AG04450 (cell line): ENCODE results near the gene SMAD4. TPM values are rescaled to one million over a fixed set of nuclear protein-coding genes. Genes with fewer than 3 reads are reported as not detected.
A peak's percentile ranks its signal among the peaks of the same experiment; 100 is the strongest.

Experiments used
- CTCF ChIA-PET: fragments of 300-600, 350-600 bp; formaldehyde crosslinking; extraction: SDS; loops from one replicate; lab custom pipeline; 2022; ENCODE audit warnings: antibody characterized with exemption, inconsistent platforms; lab: Charles Lee
- POLR2A ChIA-PET: fragments of 350-600 bp; formaldehyde crosslinking; extraction: SDS; loops from one replicate; lab custom pipeline; 2021; ENCODE audit warnings: antibody characterized with exemption, inconsistent platforms; lab: Yijun Ruan, JAX
- DNase-seq: peaks from one replicate; pipeline ENCODE4 v3.0.0-alpha.2; 2011; ENCODE audit warnings: low read depth, low spot score
- H3K27ac ChIP-seq: one replicate; pipeline ENCODE4 v1.5.1; 2012; ENCODE audit warnings: low read depth, low read length, control low read depth
- H3K27me3 ChIP-seq: one replicate; pipeline ENCODE4 v1.6.0; 2012; ENCODE audit warnings: low read length; ENCODE audit not compliant: control insufficient read depth, insufficient read depth
- H3K4me3 ChIP-seq: 2 replicates; pipeline ENCODE4 v1.5.1; 2011; ENCODE audit warnings: mild to moderate bottlenecking, low read depth, low read length, control low read depth
- H3K9me3 ChIP-seq: 2 replicates; pipeline ENCODE4 v1.5.1; 2012; ENCODE audit warnings: low read length; ENCODE audit not compliant: control insufficient read depth, insufficient read depth
- polyA plus RNA-seq: library from polyadenylated mRNA; depleted of rRNA; stranded (reverse); fragments of >200 nt; gene quantifications from 2 replicates; pipeline ENCODE4 v1.2.3, GENCODE V29; 2011
- TF ChIP-seq, protein P1 (sequence below): IDR thresholded peaks from 2 replicates; pipeline ENCODE4 v1.5.1; 2011; ENCODE audit warnings: low read depth, low read length, control low read depth, inconsistent platforms

The SMAD4 gene
- polyA plus RNA-seq, 1 experiment: 139 TPM

DNA sequence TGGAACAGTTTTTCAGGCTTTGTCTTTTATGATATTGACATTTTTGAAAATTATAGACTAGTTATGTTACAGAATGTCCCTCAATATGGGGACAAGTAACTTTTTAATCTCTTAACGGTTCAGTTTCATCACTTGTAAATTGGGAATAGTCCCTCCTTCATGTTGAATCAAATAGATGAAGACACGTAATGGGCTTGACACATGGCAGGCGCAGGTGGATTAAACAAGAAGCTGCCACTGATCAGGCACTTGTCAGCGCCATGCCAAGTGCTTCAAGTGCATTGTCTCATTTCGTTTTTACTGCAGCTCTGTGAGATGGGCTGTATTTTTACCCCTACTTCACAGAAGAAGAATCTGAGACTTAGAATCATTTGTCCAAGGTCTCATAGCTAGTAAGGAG lies 9.5 kb upstream of the SMAD4 start:
- H3K4me3 ChIP-seq: no peak overlapping the region
- H3K27me3 ChIP-seq: no peaks in the 10 kb centered on the region
- POLR2A ChIA-PET: no interaction called here
- TF ChIP-seq, protein P1, sequence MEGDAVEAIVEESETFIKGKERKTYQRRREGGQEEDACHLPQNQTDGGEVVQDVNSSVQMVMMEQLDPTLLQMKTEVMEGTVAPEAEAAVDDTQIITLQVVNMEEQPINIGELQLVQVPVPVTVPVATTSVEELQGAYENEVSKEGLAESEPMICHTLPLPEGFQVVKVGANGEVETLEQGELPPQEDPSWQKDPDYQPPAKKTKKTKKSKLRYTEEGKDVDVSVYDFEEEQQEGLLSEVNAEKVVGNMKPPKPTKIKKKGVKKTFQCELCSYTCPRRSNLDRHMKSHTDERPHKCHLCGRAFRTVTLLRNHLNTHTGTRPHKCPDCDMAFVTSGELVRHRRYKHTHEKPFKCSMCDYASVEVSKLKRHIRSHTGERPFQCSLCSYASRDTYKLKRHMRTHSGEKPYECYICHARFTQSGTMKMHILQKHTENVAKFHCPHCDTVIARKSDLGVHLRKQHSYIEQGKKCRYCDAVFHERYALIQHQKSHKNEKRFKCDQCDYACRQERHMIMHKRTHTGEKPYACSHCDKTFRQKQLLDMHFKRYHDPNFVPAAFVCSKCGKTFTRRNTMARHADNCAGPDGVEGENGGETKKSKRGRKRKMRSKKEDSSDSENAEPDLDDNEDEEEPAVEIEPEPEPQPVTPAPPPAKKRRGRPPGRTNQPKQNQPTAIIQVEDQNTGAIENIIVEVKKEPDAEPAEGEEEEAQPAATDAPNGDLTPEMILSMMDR: no peak
- no peak overlapping the region for H3K27ac ChIP-seq
- no peak for DNase-seq
- no peaks in the 10 kb centered on the region for H3K9me3 ChIP-seq
- CTCF ChIA-PET: interaction anchor here (0.6 to 0.7 kb wide), 2 partner anchors 67 to 591 kb away, joined by 3 to 4 read pairs; no protein-coding TSS in a partner anchor

DNA sequence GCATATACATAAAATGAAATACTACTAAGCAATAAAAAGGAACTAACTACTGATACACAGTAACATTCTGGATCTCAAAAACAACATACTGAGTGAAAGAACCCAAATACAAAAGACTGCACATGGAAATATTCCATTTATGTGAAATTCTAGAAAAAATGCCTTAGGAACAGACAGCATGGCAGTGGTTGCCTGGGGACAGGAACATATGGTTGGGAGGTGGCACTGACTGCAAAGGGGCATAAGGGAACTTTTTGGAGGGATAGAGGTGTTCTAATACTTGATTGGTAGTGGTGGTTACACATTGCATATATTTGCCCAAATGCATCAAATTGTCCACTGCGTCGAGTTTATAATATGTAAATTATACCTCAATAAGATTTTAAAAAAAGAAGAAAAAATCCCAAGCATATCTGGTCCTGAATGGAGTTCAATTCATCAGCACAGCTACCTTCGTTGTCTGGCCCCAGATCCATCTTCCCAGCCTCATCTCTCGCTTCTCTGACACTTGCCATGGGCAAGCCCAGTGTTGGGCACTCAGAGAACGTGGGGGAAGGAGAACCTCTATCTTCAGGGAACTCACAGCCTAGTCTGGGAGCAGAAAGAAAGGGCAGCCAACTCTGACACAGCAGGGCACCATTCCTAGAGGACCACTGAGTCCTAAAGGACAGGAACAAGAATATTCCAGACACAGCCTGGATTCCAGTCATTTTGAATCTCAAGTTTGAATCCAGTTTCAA lies 8.6 kb upstream of the SMAD4 start:
- H3K9me3 ChIP-seq: no peaks in the 10 kb centered on the region
- no peak overlapping the region for H3K4me3 ChIP-seq
- no peak overlapping the region for H3K27ac ChIP-seq
- ChIA-PET CTCF (no interaction called here), POLR2A (no interaction called here)
- TF ChIP-seq, protein P1: no peak
- DNase-seq: no peak
- H3K27me3 ChIP-seq: no peaks in the 10 kb centered on the region

DNA sequence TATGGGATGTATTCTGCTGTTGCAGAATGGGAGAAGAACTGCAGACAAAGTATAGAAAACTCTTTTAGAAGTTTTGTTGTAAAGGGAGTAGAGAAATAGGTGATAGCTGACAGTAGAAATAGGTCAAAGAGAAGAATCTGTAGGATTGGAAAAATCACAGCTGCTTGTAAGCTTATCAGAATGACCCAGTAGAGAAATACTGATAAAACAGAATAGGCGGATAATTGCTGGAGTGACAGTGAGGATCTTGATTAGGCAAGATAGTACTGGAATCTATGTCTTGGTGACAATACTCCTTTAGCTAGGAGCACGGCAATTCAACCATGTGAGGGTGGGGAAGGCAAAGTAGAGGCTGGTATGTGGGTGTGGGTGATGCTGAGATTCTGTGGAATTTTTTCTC lies 4.5 kb upstream of the SMAD4 start:
- TF ChIP-seq, protein P1: no peak
- Histone ChIP-seq H3K27ac (no peak overlapping the region), H3K4me3 (no peak overlapping the region), H3K27me3 (no peaks in the 10 kb centered on the region), H3K9me3 (no peaks in the 10 kb centered on the region)
- ChIA-PET POLR2A (no interaction called here), CTCF (interaction anchor here (1.1 kb wide), 1 partner anchor 16 kb away, joined by 3 read pairs; no protein-coding TSS in a partner anchor)
- no peak for DNase-seq

DNA sequence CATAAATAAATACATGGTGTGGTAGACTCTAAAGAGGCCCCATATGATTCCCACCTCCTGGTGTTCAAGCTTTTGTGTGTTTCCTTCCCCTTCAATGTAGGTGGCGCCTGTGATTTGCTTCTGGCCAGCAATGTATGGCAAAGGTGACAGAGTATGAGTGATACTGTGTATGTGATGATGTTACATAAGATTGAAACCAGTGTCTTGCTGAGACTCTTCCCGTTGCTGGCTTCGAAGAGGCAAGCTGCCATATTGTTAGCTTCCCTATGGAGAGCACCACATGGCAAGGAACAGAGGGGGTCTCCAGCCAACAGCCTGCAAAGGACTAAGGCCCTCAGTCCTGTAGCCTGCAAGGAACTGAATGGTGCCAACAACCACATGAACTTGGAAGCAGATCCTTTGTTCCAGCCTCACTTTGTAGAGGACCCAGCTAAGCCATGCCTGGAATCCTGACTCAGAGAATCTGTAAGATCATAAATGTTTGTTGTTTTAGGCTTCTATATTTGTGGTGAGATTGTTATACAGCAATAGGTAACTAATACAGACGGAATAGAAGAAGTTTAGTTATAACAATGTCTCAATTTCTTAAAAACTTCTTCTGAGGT lies 1.7 kb upstream of the SMAD4 start:
- no peaks in the 10 kb centered on the region; the same call in 1 of the 2 replicates for H3K9me3 ChIP-seq
- TF ChIP-seq, protein P1: no peak
- ChIA-PET POLR2A (interaction anchor here (0.7 kb wide), 1 partner anchor 61 kb away, joined by 5 read pairs; no protein-coding TSS in a partner anchor), CTCF (interaction anchor here (0.6 to 1.5 kb wide), 3 partner anchors 107 to 208 kb away, joined by 3 to 8 read pairs (median 3); no protein-coding TSS in a partner anchor)
- H3K27me3 ChIP-seq: no peaks in the 10 kb centered on the region
- no peak for DNase-seq
- no peak overlapping the region for H3K4me3 ChIP-seq
- H3K27ac ChIP-seq: no peak overlapping the region

DNA sequence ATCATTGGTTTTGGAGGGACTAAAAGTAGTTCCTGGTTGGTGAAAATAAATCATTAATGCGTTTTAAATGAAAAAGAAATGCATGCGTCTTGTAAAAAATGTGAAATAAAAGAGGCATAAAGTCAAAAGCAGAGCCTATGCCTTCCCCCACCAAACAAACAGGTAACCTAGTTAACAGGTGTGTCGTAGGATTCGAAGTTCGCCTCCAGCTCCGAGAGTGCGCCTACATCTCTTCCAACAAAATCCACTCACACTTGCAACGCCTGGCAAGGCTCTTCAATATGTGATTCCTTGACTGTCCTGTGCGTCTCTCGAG lies 677 bp upstream of the SMAD4 start:
- no peak for DNase-seq
- ChIA-PET CTCF (interaction anchor here (1.5 kb wide), 1 partner anchor 209 kb away, joined by 3 read pairs; no protein-coding TSS in a partner anchor), POLR2A (interaction anchor here (1.0 to 2.6 kb wide), 6 partner anchors 11 to 168 kb away, joined by 3 to 13 read pairs (median 6); partner anchors contain the start of genes ELAC1, ME2 and MEX3C)
- Histone ChIP-seq H3K27me3 (no peaks in the 10 kb centered on the region), H3K27ac (peak overlapping the region; percentile 94), H3K4me3 (peak overlapping the region; percentile 78), H3K9me3 (no peaks in the 10 kb centered on the region; the same call in 1 of the 2 replicates)
- TF ChIP-seq, protein P1: no peak
